Glomerular endothelial cell (primary cell): ENCODE measurements around the gene GPBP1. TPM values are rescaled to one million over a fixed set of nuclear protein-coding genes. Genes with fewer than 3 reads are reported as not detected.

Experiments used
- DNase-seq: peaks from one replicate; pipeline ENCODE4 v3.0.0-alpha.2; 2011; ENCODE audit warnings: low read depth, low spot score; ENCODE audit errors: extremely low read depth
- total RNA-seq: library from RNA; depleted of rRNA; stranded (reverse); fragments of >200 nt; gene quantifications from 2 replicates; pipeline ENCODE4 v1.2.3, GENCODE V29; 2015

Gene GPBP1
- total RNA-seq, 1 donor from 2014 or later, result 41.8 TPM

GRCh38 chr5:57209316-57210040 is 35.6 kb downstream of the GPBP1 start:
- DNase-seq, result no peak

DNA sequence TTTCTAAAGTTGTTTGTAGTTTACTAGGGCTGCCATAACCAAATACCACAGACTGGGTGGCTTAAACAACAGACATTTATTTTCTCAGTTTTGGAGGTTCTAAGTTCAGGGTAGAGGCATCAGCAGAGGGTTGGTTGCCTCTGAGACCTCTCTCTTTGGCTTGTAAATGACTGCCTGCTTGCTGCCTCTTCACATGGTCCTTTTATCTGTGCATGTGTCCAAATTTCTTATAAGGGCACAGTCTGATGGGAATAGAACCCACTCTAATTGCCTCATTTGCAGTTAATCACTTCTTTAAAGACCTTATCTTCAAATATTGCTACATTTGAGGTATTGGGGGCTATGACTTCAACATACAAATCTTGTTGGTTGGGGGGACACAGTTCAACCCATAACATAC is 36.8 kb downstream of the GPBP1 start:
- DNase-seq, result no peak

- no peak for DNase-seq
These were observed 37.2 kb downstream of the GPBP1 start for GRCh38 chr5:57211039-57211438.

GRCh38 chr5:57215629-57216195 is 41.9 kb downstream of the GPBP1 start:
- DNase-seq, result no peak

- no peak for DNase-seq
These were observed 42.9 kb downstream of the GPBP1 start for GRCh38 chr5:57216714-57217113.

DNA sequence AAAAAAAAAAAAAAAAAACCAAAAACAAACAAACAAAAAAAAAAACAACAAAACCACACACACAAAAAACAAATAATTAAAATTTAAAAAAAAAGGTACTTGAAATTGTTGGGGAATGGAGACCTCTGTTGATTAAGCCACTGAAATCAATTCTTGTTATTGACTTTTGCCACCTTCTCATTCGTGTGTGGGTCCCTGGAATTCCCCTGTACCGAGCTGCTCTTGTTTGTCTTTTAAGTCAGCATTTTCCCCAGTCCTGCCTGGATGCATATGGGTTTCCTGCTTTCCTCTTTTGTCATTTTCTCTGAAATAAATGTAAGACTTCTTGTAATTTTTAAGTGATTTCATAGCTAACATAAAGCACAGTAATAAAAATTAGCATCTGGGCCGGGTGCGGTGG is 45.5 kb downstream of the GPBP1 start:
- DNase-seq, result no peak

GRCh38 chr5:57221049-57221568 is 47.2 kb downstream of the GPBP1 start:
- peak; percentile 57 for DNase-seq

DNA sequence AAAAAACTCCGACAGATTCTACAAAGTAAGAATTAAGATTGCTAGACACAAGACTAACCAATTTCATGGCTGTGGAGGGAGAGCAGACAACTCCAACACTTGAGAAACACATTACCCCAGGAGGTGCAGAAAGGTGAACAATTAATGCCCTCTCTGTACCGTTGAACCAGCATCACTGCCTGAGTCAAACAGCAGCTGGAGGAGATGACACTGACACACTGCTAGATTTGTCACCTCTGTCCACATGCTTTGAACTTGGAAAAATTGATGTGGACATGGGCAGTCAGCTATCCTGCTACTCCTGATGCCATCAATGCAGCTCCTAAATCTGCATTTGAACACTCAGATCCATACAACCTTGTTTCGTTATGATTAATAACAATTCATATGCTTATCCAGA is 51.7 kb downstream of the GPBP1 start:
- no peak for DNase-seq

- no peak for DNase-seq
These were observed 55.5 kb downstream of the GPBP1 start for GRCh38 chr5:57229313-57229712.

GRCh38 chr5:57231607-57232006 is 57.7 kb downstream of the GPBP1 start:
- DNase-seq, result peak; percentile 22

GRCh38 chr5:57232293-57233033 is 58.6 kb downstream of the GPBP1 start:
- DNase-seq, result no peak

DNA sequence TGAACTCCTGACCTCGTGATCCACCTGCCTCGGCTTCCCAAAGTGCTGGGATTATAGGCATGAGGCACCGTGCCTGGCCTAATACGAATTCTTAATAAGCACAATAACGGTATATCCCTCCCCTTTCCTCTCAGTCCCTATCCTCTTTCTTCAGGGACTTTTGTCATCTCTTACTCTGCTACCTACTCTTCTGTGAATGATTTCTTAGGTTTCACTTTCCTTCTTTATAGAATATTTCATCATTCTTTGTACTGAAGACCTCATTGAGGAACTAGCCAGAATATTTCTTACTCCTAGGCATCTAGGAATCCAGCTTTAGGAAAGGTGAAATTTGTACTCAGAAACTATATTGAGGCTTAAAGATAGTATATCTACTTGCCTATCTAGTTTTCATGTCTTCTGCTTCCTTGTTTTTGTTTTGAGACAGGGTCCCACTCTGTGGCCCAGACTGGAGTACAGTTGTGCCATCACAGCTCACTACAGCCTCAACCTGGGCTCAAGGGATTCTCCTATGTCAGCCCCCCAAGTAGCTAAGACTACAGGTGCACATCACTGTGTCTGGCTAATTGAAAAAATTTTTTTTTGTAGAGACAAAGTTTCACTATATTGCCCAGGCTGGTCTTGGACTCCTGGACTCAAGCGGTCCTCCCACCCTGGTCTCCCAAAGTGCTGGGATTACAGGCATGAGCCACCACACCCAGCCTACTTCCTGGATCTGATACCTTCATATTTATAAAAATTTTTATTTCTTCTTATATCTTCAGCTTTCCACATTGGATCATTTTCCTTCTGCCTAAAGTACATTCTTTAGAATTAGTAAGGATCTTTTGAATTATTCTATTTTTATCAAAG is 69.7 kb downstream of the GPBP1 start:
- no peak for DNase-seq

DNA sequence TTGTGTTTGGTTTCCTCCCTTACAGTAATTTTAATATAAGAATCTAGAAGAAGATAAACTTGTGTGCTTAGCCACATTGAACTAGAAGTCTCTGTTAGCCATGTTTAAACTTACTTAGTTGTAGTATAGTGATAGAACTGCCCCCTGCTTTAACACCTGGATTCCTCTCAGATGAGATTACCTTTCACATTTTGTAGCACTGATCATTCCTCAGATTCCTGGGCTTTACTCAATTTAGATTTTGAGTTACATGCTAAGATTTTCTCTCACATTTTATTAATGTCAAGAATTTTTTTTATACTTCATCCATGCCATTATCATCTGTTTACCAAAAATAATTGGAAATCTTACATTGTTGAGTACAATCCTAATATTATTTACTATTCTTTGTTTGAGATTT is 70.5 kb downstream of the GPBP1 start:
- no peak for DNase-seq

DNA sequence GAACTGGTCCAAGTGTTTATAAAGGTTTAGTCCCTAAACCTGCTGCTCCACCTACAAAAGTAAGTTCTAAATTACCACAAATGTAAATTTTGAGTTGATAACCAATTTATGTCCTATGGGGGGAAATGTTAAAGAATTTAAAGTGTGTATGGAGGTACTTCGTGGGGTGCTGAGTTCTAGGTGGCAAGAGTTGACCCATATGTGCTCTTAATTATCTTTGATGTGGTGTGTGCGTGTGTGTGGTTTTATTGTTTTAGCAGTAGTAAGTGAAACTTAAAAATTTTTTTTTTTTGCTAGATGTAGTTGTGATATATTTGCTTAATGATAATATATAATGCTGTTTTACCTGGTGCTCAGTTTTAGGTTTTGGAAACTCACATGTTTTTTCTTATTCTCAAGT is 72.6 kb downstream of the GPBP1 start:
- no peak for DNase-seq

GRCh38 chr5:57247765-57248164 is 73.9 kb downstream of the GPBP1 start:
- DNase-seq, result no peak

GRCh38 chr5:57249265-57249874 is 75.5 kb downstream of the GPBP1 start:
- no peak for DNase-seq

GRCh38 chr5:57258052-57258451 is 84.2 kb downstream of the GPBP1 start:
- DNase-seq, result no peak

- no peak for DNase-seq
These were observed 85.1 kb downstream of the GPBP1 start for GRCh38 chr5:57258943-57259342.

GRCh38 chr5:57259704-57260103 is 85.8 kb downstream of the GPBP1 start:
- no peak for DNase-seq

GRCh38 chr5:57262541-57262940 is 88.7 kb downstream of the GPBP1 start:
- no peak for DNase-seq
